Gastroesophageal sphincter (tissue), 3 donors: ENCODE measurements around the gene C5orf24.

Experiments
- EP300 ChIP-seq: sonication (generic); formaldehyde crosslinking; IDR thresholded peaks from one replicate; pipeline ENCODE4 v1.6.1; 2017; ENCODE audit warnings: antibody characterized with exemption, mild to moderate bottlenecking
- TF ChIP-seq, protein P1 (sequence below), 4 experiments: fragments of 200-600 bp in 2 of 4; fragments of 450-650 bp in 2 of 4; sonication (generic) in 1 of 4; IDR thresholded peaks; one replicate each; pipeline ENCODE4 v1.5.1; 2017 to 2019; ENCODE audit warnings: antibody characterized with exemption in 4 of 4, mild to moderate bottlenecking in 2 of 4, moderate library complexity in 2 of 4

DNA sequence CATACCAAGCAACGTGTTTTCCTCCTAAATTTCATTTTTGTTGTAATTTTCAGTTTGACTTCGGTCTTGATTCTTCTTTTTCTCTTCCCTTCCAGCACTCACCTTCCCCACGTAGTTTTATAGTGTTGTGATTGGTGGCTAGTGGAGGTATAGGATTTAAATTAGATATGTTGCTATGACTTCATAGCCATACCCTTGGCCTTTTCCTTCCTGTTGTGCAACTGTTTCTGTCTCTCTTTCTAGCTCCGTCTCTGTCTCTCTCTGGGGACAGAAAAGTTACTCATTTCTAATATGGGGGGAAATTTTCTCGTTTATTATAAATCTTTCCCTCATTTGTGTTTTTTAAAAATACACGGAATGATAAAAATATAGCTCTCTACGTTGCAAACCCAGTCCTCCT, 20.6 kb upstream of the C5orf24 start:
- TF ChIP-seq, protein P1, sequence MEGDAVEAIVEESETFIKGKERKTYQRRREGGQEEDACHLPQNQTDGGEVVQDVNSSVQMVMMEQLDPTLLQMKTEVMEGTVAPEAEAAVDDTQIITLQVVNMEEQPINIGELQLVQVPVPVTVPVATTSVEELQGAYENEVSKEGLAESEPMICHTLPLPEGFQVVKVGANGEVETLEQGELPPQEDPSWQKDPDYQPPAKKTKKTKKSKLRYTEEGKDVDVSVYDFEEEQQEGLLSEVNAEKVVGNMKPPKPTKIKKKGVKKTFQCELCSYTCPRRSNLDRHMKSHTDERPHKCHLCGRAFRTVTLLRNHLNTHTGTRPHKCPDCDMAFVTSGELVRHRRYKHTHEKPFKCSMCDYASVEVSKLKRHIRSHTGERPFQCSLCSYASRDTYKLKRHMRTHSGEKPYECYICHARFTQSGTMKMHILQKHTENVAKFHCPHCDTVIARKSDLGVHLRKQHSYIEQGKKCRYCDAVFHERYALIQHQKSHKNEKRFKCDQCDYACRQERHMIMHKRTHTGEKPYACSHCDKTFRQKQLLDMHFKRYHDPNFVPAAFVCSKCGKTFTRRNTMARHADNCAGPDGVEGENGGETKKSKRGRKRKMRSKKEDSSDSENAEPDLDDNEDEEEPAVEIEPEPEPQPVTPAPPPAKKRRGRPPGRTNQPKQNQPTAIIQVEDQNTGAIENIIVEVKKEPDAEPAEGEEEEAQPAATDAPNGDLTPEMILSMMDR (IDR thresholded peaks at IDR 0.05): no peak
- no peak for TF ChIP-seq EP300
